Measurements from ENCODE around the gene PGBD5. TPM values are rescaled to one million over a fixed set of nuclear protein-coding genes. Genes with fewer than 3 reads are reported as not detected.

Gene PGBD5
- total RNA-seq, 1 donor from 2014 or later: 19.7 TPM

GRCh38 chr1:230270185-230270558, 156.0 kb downstream of the PGBD5 start:
- no peak for TF ChIP-seq CTCF (conservative IDR thresholded peaks at IDR 0.05)
- H3K36me3 Mint-ChIP-seq (ENCODE audit: low read depth): no peaks in the 10 kb centered on the region
- no peak overlapping the region for H3K27ac Mint-ChIP-seq (ENCODE audit: unreplicated experiment)
- no peaks in the 10 kb centered on the region for H3K9me3 Mint-ChIP-seq
- no peak for DNase-seq (ENCODE audit: low read depth, low spot score)
- H3K4me1 Mint-ChIP-seq: peaks cover 11% of the 10 kb centered on the region
- H3K4me3 Mint-ChIP-seq: no peak overlapping the region
- no peaks in the 10 kb centered on the region for H3K27me3 Mint-ChIP-seq (ENCODE audit: low read depth)

DNA sequence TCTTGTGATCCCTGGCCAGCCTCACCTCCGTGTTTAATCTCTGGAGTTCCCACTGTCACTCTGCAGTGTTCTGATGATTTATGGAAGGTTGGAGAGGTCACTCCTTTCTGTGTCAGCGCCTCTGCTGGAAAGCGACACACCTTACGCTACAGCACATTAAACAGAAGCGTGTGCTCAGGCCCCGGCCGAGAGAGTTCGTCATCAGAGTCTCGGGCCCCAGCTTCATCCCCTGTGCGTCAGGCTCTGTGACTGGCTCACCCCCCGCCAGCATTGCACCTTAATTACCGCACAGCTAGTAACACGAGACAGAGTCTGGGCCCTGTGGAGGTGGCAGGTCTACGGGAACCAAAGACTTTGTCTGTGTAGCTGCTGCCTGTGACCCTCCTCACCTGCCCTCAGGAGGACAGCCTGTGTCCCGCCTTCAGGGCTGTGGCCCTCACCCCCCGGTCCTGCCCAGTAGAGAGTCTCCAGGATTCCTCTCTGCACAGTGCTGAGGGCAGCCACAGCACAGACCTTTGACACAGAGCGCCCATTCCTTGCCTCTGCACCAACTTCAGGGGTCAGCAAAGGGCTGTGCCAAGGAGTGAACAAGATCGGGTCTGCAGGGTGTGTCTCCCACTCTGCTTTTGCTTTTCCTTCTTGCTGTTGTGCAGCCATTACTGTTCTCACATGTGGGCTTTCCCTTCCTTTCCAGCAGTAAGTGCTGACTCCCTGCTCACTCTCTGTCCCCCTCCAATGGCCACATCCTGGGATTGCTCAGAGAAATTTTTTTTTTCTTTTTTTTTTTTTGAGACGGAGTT, 157.6 kb downstream of the PGBD5 start:
- TF ChIP-seq CTCF (conservative IDR thresholded peaks at IDR 0.05): peak; percentile 76
- Mint-ChIP-seq H3K4me3 (no peak overlapping the region), H3K27me3 (ENCODE audit: low read depth) (no peaks in the 10 kb centered on the region), H3K36me3 (ENCODE audit: low read depth) (no peaks in the 10 kb centered on the region), H3K27ac (ENCODE audit: unreplicated experiment) (no peak overlapping the region), H3K4me1 (peaks cover 11% of the 10 kb centered on the region), H3K9me3 (no peaks in the 10 kb centered on the region)
- DNase-seq (ENCODE audit: low read depth, low spot score): peak; percentile 33

DNA sequence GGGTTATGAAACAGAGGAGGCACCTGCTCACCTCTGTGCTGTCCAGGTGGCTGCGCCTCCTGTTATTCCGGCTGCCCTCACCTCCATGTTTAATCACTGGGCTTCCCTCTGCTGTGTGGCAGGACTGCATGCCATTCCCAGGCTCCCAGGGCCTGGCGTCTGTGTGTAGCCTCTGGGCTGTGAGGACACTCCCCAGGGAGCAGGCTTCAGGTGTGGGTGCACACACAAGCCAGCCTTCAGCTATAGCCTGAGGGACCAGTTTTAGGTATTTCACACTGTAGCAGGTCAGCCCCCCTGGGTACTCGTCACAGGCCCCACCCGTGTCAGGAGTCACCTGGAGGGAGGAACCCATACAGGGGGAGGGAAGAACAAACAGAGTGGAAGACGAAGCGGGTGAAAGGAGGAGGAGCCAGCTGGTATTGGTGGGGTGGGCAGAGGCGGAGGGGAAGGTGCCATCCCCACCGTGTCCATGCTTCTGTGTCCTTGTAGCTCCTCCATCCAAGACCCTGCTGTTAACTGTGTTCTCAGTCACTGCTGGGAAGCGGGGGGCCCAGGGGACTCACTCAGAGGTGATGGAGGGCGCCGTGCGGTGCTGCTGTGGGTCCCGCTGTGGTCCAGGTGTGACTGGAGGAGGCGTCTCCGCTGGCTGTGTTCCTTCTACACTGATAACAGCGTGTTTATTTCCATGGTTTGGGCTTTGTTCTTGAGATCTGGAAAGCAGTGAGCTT, 158.6 kb downstream of the PGBD5 start:
- peaks cover 11% of the 10 kb centered on the region for H3K4me1 Mint-ChIP-seq
- no peaks in the 10 kb centered on the region for H3K36me3 Mint-ChIP-seq (ENCODE audit: low read depth)
- H3K27me3 Mint-ChIP-seq (ENCODE audit: low read depth): no peaks in the 10 kb centered on the region
- no peak for DNase-seq (ENCODE audit: low read depth, low spot score)
- no peaks in the 10 kb centered on the region for H3K9me3 Mint-ChIP-seq
- peak overlapping the region; percentile 83 for H3K27ac Mint-ChIP-seq (ENCODE audit: unreplicated experiment)
- TF ChIP-seq CTCF (conservative IDR thresholded peaks at IDR 0.05): no peak
- H3K4me3 Mint-ChIP-seq: no peak overlapping the region

- H3K36me3 Mint-ChIP-seq (ENCODE audit: low read depth): no peaks in the 10 kb centered on the region
- no peaks in the 10 kb centered on the region for H3K27me3 Mint-ChIP-seq (ENCODE audit: low read depth)
- peaks cover 11% of the 10 kb centered on the region for H3K4me1 Mint-ChIP-seq
- DNase-seq (ENCODE audit: low read depth, low spot score): no peak
- H3K4me3 Mint-ChIP-seq: no peak overlapping the region
- no peak overlapping the region for H3K27ac Mint-ChIP-seq (ENCODE audit: unreplicated experiment)
- no peaks in the 10 kb centered on the region for H3K9me3 Mint-ChIP-seq
- TF ChIP-seq CTCF (conservative IDR thresholded peaks at IDR 0.05): no peak
These were observed 159.7 kb downstream of the PGBD5 start for GRCh38 chr1:230266456-230266855.

- TF ChIP-seq CTCF (conservative IDR thresholded peaks at IDR 0.05): no peak
- no peaks in the 10 kb centered on the region for H3K27me3 Mint-ChIP-seq (ENCODE audit: low read depth)
- no peak overlapping the region for H3K4me3 Mint-ChIP-seq
- H3K36me3 Mint-ChIP-seq (ENCODE audit: low read depth): no peaks in the 10 kb centered on the region
- H3K9me3 Mint-ChIP-seq: no peaks in the 10 kb centered on the region
- DNase-seq (ENCODE audit: low read depth, low spot score): no peak
- H3K27ac Mint-ChIP-seq (ENCODE audit: unreplicated experiment): no peak overlapping the region
- peaks cover 4% of the 10 kb centered on the region for H3K4me1 Mint-ChIP-seq
These were observed 160.7 kb downstream of the PGBD5 start for GRCh38 chr1:230265200-230266115.
